ENCODE data around the gene TVP23C. TPM values are rescaled to one million over a fixed set of nuclear protein-coding genes. Genes with fewer than 3 reads are reported as not detected.

Gene TVP23C
- total RNA-seq, 4 donors from 2014 or later: 19.4 to 62.4 (median 44.7) TPM

- Histone ChIP-seq H3K4me3 (no peak overlapping the region), H3K36me3 (no peaks in the 10 kb centered on the region), H3K27ac (no peak overlapping the region), H3K27me3 (no peaks in the 10 kb centered on the region), H3K9me3 (no peaks in the 10 kb centered on the region), H3K4me1 (peaks cover 0 to 6% of the 10 kb centered on the region in 2 donors)
- TF ChIP-seq POLR2A (IDR thresholded peaks at IDR 0.05) (no peak), CTCF (IDR thresholded peaks at IDR 0.05) (no peak)
- intact Hi-C loops (cut with DNase I; ENCODE audit: low total_unique reads): no loop called here
- no peak for DNase-seq
These were observed 47.1 kb downstream of the TVP23C start for GRCh38 chr17:15516150-15516549.

GRCh38 chr17:15514469-15514868 lies 48.8 kb downstream of the TVP23C start:
- intact Hi-C loops (cut with DNase I; ENCODE audit: low total_unique reads): no loop called here
- no peak for TF ChIP-seq POLR2A (IDR thresholded peaks at IDR 0.05)
- no peak for TF ChIP-seq CTCF (IDR thresholded peaks at IDR 0.05)
- H3K4me3 ChIP-seq: no peak overlapping the region

GRCh38 chr17:15513856-15514459 lies 49.3 kb downstream of the TVP23C start:
- no peak overlapping the region for H3K4me3 ChIP-seq
- peak overlapping the region; percentile 65 to 91 for H3K27ac ChIP-seq
- TF ChIP-seq CTCF (IDR thresholded peaks at IDR 0.05) (no peak), POLR2A (IDR thresholded peaks at IDR 0.05) (no peak)
- H3K9me3 ChIP-seq: no peaks in the 10 kb centered on the region
- intact Hi-C loops (cut with DNase I; ENCODE audit: low total_unique reads): no loop called here
- DNase-seq: no peak
- no peaks in the 10 kb centered on the region for H3K27me3 ChIP-seq
- H3K4me1 ChIP-seq: peaks cover 0 to 6% of the 10 kb centered on the region in 2 donors
- H3K36me3 ChIP-seq: no peaks in the 10 kb centered on the region

More at GRCh38 chr17:15514469-15514868, 48.8 kb downstream of the TVP23C start:
- Histone ChIP-seq H3K9me3 (no peaks in the 10 kb centered on the region), H3K27me3 (no peaks in the 10 kb centered on the region), H3K27ac (peak overlapping the region; percentile 65 to 91), H3K36me3 (no peaks in the 10 kb centered on the region), H3K4me1 (peaks cover 0 to 6% of the 10 kb centered on the region in 2 donors)
- no peak for DNase-seq

GRCh38 chr17:15513058-15513791 lies 50.1 kb downstream of the TVP23C start:
- Histone ChIP-seq H3K4me1 (peaks cover 0 to 6% of the 10 kb centered on the region in 2 donors), H3K27ac (peak overlapping the region; percentile 65 to 91), H3K9me3 (no peaks in the 10 kb centered on the region), H3K4me3 (no peak overlapping the region), H3K36me3 (no peaks in the 10 kb centered on the region), H3K27me3 (no peaks in the 10 kb centered on the region)
- no peak for DNase-seq
- intact Hi-C loops (cut with DNase I; ENCODE audit: low total_unique reads): no loop called here
- no peak for TF ChIP-seq CTCF (IDR thresholded peaks at IDR 0.05)
- TF ChIP-seq POLR2A (IDR thresholded peaks at IDR 0.05): no peak

DNA sequence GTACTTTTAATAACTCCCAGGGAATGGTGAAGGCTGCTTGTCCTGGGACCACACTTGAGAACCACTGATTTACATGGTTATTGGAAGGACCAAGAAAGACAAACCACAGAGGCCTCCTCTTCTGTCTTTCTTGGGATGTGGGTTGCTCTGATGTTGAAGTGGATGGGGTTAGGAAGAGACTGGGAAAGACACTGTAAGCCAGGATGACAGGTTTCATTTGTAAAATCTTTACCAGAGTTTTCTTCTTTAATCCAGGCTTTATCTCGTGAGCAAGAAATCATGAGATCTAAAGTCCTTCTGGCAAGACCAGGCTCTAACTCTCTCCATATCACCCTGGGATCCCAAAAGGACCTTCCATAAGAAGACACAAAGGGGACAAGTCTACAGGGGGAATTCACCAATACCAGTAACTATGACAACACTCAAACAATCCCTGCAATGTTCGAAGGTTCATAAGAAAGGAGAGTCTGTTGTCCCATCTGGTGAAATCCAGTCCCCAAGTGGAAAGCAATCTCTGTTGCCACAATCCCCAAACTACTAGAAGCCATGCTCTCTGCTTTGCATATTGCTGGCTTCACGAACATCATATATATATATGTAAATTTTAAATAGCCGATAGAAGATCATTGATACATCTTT lies 51.1 kb downstream of the TVP23C start:
- Histone ChIP-seq H3K27ac (peak overlapping the region; percentile 65 to 91), H3K27me3 (no peaks in the 10 kb centered on the region), H3K4me3 (no peak overlapping the region), H3K4me1 (peaks cover 0 to 6% of the 10 kb centered on the region in 2 donors), H3K36me3 (no peaks in the 10 kb centered on the region), H3K9me3 (no peaks in the 10 kb centered on the region)
- TF ChIP-seq POLR2A (IDR thresholded peaks at IDR 0.05) (no peak), CTCF (IDR thresholded peaks at IDR 0.05) (no peak)
- intact Hi-C loops (cut with DNase I; ENCODE audit: low total_unique reads): no loop called here
- DNase-seq: no peak

Data from uterus (tissue), 4 donors.